ENCODE measurements around the gene CDK14.
"Not testable (repeated sequence)": the region's sequence is repeated elsewhere in the genome, so short reads cannot be mapped to it uniquely, and the experiment has no call there.

Gene CDK14

DNA sequence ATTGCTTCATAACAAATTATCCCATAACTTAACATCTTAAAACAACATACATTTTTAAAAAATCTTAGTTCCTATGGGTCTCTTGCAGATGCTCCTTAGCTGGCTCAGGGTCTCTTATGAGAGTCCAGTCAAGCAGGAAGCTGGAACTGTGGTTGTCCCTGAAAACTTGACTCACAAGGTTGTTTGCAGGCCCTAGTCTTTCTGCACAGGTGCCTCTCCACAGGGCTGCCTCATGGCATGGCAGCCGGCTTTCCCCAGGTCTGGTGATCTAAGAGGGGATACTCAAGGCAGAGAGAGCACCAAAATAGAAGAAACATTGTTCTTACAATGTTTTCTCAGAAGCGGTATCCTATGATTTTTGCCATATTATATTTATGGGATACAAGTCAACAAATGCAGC lies 127.1 kb downstream of the CDK14 start:
- no peaks in the 10 kb centered on the region for H3K4me1 Mint-ChIP-seq
- DNase-seq (ENCODE audit: low spot score in 2 of 2) (no peak), ATAC-seq (replicated peaks; ENCODE audit: extremely low read depth, poor library complexity, severe bottlenecking) (no peak)
- no peak overlapping the region for H3K27ac Mint-ChIP-seq (ENCODE audit: low read depth)
- H3K4me3 Mint-ChIP-seq, result no peak overlapping the region
- H3K27me3 Mint-ChIP-seq, result no peaks in the 10 kb centered on the region
- peaks cover 14% of the 10 kb centered on the region for H3K9me3 Mint-ChIP-seq
- H3K36me3 Mint-ChIP-seq (ENCODE audit: insufficient read depth), result no peaks in the 10 kb centered on the region

DNA sequence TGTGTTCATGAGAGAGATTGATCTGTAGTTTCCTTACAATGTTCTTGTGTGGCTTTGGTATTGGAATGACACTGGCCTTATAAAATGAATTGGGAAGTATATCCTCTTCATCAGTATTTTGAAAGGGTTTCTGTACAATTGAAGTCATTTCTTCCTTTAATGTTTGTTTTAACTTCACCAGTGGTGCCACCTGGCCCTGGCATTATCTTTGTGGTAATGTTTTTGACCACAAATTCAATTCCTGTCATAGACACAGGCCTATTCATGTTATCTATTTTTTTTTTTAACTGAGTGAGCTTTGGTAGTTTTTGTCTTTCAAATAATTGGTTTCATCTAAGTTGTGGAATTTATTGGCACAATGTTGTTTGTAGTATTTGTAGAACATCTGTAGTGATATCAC lies 127.7 kb downstream of the CDK14 start:
- DNase-seq (ENCODE audit: low spot score in 2 of 2) (no peak), ATAC-seq (replicated peaks; ENCODE audit: extremely low read depth, poor library complexity, severe bottlenecking) (no peak)
- Mint-ChIP-seq H3K4me3 (no peak overlapping the region), H3K9me3 (peaks cover 14% of the 10 kb centered on the region), H3K4me1 (no peaks in the 10 kb centered on the region), H3K27me3 (no peaks in the 10 kb centered on the region), H3K27ac (ENCODE audit: low read depth) (no peak overlapping the region), H3K36me3 (ENCODE audit: insufficient read depth) (no peaks in the 10 kb centered on the region)

DNA sequence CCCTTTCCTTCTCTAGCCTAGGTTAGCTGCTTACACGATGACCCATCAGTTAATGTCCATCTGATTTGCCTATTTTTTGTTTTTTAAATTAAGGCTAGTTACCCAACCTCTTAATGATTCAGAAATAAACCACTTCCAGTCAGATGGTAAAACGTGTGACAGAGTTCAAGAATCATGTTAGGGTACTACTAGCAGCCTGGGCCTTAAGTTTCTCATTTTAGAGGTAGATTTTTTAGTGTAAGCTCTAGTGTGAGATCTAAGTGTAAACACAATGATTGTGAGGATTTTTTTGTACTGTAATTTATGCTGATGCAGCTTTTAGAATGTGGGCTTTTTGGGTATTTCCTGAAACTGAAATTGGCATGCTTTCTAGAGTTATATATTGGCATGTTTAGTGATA lies 130.0 kb downstream of the CDK14 start:
- no peaks in the 10 kb centered on the region for H3K4me1 Mint-ChIP-seq
- no peaks in the 10 kb centered on the region for H3K36me3 Mint-ChIP-seq (ENCODE audit: insufficient read depth)
- no peak overlapping the region for H3K4me3 Mint-ChIP-seq
- H3K27ac Mint-ChIP-seq (ENCODE audit: low read depth), result no peak overlapping the region
- peaks cover 17% of the 10 kb centered on the region for H3K9me3 Mint-ChIP-seq
- ATAC-seq (replicated peaks; ENCODE audit: extremely low read depth, poor library complexity, severe bottlenecking), result no peak
- H3K27me3 Mint-ChIP-seq, result no peaks in the 10 kb centered on the region
- DNase-seq (ENCODE audit: low spot score in 2 of 2), result no peak

DNA sequence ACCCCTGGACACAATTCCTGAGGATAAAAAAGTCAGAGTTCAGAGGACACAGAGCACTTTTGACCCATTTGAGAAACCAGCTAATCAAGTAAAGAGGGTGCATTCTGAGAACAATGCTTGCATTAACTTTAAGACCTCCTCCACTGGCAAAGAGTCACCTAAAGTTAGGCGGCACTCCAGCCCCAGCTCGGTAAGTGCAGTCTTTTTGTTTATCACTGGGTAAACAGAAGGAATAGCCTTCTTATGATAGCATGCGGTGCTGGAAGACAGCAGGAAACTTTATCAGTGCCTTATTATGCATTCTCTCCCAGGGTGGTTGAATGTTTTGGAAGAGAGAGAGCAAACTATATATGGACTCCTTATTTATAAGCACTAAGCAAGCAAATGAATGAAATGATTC lies 130.5 kb downstream of the CDK14 start:
- no peak overlapping the region for H3K4me3 Mint-ChIP-seq
- peaks cover 16% of the 10 kb centered on the region for H3K9me3 Mint-ChIP-seq
- no peaks in the 10 kb centered on the region for H3K4me1 Mint-ChIP-seq
- H3K27me3 Mint-ChIP-seq, result no peaks in the 10 kb centered on the region
- no peak for ATAC-seq (replicated peaks; ENCODE audit: extremely low read depth, poor library complexity, severe bottlenecking)
- no peak overlapping the region for H3K27ac Mint-ChIP-seq (ENCODE audit: low read depth)
- H3K36me3 Mint-ChIP-seq (ENCODE audit: insufficient read depth), result no peaks in the 10 kb centered on the region
- no peak for DNase-seq (ENCODE audit: low spot score in 2 of 2)

DNA sequence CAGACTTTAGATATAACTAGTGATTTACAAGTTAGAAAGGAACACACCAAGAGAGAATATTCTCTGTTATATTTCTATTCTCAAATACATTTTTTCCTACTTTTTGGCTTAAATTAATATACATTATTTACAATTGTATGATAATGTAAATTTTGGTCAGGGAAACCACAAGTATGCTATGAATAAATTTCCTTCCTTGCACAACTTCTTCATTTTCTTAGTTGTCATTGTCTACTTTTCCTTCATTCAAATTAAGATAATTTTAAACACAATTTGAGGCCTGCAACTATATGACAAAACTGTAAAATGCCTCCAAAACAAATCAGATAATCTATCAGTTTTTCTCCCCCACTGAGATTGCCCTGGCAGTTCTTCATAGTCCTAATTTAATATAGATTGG lies 131.3 kb downstream of the CDK14 start:
- DNase-seq (ENCODE audit: low spot score in 2 of 2) (no peak), ATAC-seq (replicated peaks; ENCODE audit: extremely low read depth, poor library complexity, severe bottlenecking) (no peak)
- Mint-ChIP-seq H3K4me1 (no peaks in the 10 kb centered on the region), H3K9me3 (peaks cover 16% of the 10 kb centered on the region), H3K27me3 (no peaks in the 10 kb centered on the region), H3K4me3 (no peak overlapping the region), H3K27ac (ENCODE audit: low read depth) (no peak overlapping the region), H3K36me3 (ENCODE audit: insufficient read depth) (no peaks in the 10 kb centered on the region)

DNA sequence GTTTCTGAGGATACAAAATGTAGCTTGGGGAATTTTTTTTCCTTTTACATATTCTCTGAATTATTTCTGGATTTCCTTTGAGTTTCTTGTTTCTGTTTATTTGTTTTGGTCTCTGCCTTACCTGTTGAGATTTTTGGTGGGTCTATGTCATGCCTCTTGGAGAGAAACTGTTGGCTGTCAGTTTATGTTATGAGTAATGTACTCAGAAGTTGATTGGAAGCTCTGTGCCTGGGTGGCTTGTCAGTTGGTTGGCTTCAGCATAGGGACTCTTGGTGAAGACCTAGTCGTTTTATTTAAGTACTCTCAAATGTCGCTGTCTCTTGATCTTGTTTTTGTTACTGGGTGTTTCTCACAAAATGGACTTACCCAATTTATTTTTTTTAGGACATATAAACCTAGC lies 132.4 kb downstream of the CDK14 start:
- ATAC-seq (replicated peaks; ENCODE audit: extremely low read depth, poor library complexity, severe bottlenecking), result no peak

DNA sequence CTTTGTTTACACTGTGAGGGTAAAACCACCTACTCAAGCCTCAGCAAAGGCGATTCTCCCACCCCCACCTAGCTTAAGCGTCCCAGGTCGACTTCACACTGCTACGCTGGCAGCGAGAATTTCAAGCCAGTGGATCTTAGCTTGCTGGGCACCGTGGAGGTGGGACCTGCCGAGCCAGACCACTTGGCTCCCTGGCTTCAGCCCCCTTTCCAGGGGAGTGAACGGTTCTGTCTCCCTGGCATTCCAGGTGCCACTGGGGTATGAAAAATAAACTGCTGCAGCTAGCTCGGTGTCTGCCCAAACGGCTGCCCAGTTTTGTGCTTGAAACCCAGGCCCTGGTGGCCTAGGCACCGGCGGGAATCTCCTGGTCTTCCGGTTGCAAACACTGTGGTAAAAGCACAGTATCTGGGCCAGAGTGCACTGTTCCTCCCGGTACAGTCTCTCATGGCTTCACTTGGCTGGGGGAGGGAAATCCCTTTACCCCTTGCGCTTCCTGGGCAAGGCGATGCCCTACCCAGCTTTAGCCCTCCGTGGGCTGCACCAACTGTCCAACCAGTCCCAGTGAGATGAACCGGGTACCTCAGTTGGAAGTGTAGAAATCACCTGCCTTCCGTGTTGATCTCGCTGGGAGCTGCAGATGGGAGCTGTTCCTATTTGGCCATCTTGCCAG lies 139.6 kb downstream of the CDK14 start:
- H3K9me3 Mint-ChIP-seq, result peaks cover 27% of the 10 kb centered on the region
- not testable (repeated sequence) for H3K27ac Mint-ChIP-seq (ENCODE audit: low read depth); H3K4me3 Mint-ChIP-seq; H3K36me3 Mint-ChIP-seq (ENCODE audit: insufficient read depth); H3K27me3 Mint-ChIP-seq; H3K4me1 Mint-ChIP-seq; DNase-seq (ENCODE audit: low spot score in 2 of 2); ATAC-seq (replicated peaks; ENCODE audit: extremely low read depth, poor library complexity, severe bottlenecking)

More for the DNA sequence above, 132.4 kb downstream of the CDK14 start:
- no peak for DNase-seq (ENCODE audit: low spot score in 2 of 2)
- Mint-ChIP-seq H3K4me3 (no peak overlapping the region), H3K9me3 (peaks cover 28% of the 10 kb centered on the region), H3K27me3 (no peaks in the 10 kb centered on the region), H3K36me3 (ENCODE audit: insufficient read depth) (no peaks in the 10 kb centered on the region), H3K4me1 (no peaks in the 10 kb centered on the region), H3K27ac (ENCODE audit: low read depth) (no peak overlapping the region)

DNA sequence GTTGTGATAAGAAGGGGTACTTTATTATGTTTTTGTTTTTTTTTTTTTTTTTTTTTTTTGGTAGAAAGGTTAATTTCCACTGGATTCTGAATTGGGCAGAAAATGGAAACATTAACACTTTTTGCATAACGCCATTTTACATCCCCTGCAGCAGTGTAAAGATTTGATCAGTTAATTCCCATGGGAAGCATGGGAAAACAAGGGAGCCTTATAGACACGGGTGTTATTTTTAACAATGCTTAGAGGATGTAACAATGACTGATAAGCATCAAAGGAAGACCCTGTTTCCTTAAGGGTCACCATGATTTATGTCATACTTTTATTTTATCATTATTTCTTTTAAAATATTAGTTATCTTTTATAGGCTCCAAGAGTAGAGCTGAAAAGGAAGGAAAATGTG lies 140.2 kb downstream of the CDK14 start:
- H3K27me3 Mint-ChIP-seq, result no peaks in the 10 kb centered on the region
- no peak overlapping the region for H3K4me3 Mint-ChIP-seq
- no peak for DNase-seq (ENCODE audit: low spot score in 2 of 2)
- H3K27ac Mint-ChIP-seq (ENCODE audit: low read depth), result no peak overlapping the region
- H3K9me3 Mint-ChIP-seq, result peaks cover 21% of the 10 kb centered on the region
- H3K36me3 Mint-ChIP-seq (ENCODE audit: insufficient read depth), result peaks cover 2% of the 10 kb centered on the region
- H3K4me1 Mint-ChIP-seq, result no peaks in the 10 kb centered on the region
- ATAC-seq (replicated peaks; ENCODE audit: extremely low read depth, poor library complexity, severe bottlenecking), result no peak

DNA sequence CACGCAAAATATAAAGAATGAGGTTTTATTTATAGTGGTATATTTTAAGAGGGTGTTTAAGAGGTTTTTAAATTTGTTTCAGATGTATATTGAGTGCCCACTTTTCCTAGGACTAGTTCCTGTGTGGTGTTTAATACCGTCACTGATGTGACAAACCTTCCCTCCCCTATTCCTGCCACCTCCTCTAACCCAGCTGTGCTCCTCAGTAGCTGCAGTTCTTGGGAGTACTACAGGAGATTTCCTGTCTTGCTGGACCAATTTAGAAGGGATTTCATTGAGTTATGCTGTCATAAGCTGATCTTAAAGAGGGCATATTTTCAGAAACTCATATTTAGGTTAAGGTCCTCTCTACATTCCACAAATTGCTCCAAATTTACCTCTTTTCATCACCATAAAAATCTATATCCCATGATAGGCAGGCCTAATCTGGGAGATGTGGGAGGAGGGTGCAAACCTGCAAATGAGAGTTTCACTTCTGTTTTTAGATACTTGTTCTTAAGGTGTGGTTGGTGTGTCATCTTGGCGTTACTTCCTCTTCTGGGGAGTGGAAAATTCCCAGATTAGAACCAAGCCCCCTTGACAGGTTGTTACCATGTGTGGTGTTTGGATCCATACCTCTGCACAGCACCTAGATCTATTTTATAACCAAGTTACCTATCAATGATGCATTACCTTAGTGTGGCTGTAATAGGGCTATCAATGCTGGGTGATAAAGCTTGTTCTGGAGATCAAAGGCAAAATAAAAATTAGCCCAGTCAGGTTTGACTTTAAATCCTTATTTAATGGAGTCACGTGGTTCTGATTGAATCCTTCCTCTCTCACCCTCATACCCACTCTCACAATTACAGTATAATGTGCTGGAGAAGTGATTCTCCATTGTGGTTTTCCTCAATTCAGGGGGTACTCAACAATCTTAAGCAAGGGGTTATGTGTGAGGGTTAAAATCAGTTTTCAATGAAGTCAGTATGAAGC lies 141.1 kb downstream of the CDK14 start:
- Mint-ChIP-seq H3K27me3 (no peaks in the 10 kb centered on the region), H3K4me3 (no peak overlapping the region), H3K27ac (ENCODE audit: low read depth) (no peak overlapping the region), H3K4me1 (no peaks in the 10 kb centered on the region), H3K36me3 (ENCODE audit: insufficient read depth) (peaks cover 2% of the 10 kb centered on the region), H3K9me3 (peaks cover 20% of the 10 kb centered on the region)
- ATAC-seq (replicated peaks; ENCODE audit: extremely low read depth, poor library complexity, severe bottlenecking) (peak; percentile 36), DNase-seq (ENCODE audit: low spot score in 2 of 2) (no peak)

DNA sequence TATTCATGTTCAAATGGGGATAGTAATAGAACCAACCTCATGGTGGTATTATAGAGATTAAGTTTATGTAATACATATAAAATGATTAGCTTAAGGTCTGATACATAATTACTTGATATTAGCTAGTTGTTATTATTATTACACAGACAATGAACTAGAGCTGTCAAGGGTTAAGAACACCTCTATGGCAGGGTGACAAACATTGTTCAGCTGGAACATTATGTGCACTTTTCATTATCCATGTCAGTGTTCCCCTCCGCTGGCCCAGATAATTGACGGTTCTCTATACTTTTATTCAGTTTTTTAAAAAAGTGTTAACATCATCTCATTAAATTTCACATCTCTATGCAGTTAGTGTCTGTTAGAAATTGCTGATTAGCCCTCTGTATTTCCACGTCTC lies 142.1 kb downstream of the CDK14 start:
- Mint-ChIP-seq H3K36me3 (ENCODE audit: insufficient read depth) (peaks cover 2% of the 10 kb centered on the region), H3K9me3 (peaks cover 12% of the 10 kb centered on the region), H3K4me3 (no peak overlapping the region), H3K27me3 (no peaks in the 10 kb centered on the region), H3K4me1 (no peaks in the 10 kb centered on the region), H3K27ac (ENCODE audit: low read depth) (no peak overlapping the region)
- DNase-seq (ENCODE audit: low spot score in 2 of 2) (no peak), ATAC-seq (replicated peaks; ENCODE audit: extremely low read depth, poor library complexity, severe bottlenecking) (no peak)

DNA sequence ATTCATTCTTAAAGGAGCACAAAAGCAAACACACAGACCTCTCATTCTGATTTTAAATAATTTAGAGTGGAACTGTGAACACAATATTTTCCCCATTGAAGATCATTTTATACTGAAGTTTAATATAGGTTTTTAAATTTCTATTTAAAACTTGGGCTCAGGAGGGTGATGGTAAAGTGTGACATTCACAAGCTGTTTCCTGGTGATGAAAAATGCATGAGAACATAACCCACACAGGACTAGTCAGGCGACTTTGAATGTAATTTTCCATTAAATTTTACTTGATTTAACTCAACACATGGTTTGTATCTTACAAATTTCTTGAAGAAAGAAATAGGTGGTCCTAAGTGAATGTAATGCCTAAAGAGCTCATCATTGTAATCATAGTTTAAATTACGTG lies 143.6 kb downstream of the CDK14 start:
- ATAC-seq (replicated peaks; ENCODE audit: extremely low read depth, poor library complexity, severe bottlenecking) (no peak), DNase-seq (ENCODE audit: low spot score in 2 of 2) (no peak)
- no peak overlapping the region for H3K27ac Mint-ChIP-seq (ENCODE audit: low read depth)
- no peaks in the 10 kb centered on the region for H3K27me3 Mint-ChIP-seq
- H3K4me1 Mint-ChIP-seq, result no peaks in the 10 kb centered on the region
- peaks cover 2% of the 10 kb centered on the region for H3K36me3 Mint-ChIP-seq (ENCODE audit: insufficient read depth)
- H3K9me3 Mint-ChIP-seq, result peaks cover 2% of the 10 kb centered on the region
- H3K4me3 Mint-ChIP-seq, result no peak overlapping the region

DNA sequence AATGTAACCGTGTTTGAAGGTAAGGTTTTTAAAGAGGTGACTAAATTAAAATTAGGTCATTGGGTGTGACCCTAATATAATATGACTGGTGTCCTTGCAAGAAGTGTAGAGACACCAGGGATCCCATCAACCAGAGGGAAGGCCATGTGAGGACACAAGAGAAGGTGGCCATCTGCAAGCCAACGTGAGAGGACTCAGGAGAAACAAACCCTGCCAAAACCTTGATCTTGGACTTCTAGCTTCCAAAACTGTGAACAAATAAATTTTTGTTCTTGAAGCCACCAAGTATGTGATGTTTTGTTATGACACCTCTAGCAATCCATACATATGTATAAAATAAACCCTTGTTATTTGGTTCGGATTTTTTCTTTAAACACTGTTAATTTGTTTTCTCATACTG lies 144.3 kb downstream of the CDK14 start:
- DNase-seq (ENCODE audit: low spot score in 2 of 2) (no peak), ATAC-seq (replicated peaks; ENCODE audit: extremely low read depth, poor library complexity, severe bottlenecking) (no peak)
- Mint-ChIP-seq H3K4me3 (no peak overlapping the region), H3K27me3 (no peaks in the 10 kb centered on the region), H3K4me1 (no peaks in the 10 kb centered on the region), H3K36me3 (ENCODE audit: insufficient read depth) (peaks cover under 1% of the 10 kb centered on the region), H3K27ac (ENCODE audit: low read depth) (no peak overlapping the region), H3K9me3 (peaks cover 6% of the 10 kb centered on the region)

DNA sequence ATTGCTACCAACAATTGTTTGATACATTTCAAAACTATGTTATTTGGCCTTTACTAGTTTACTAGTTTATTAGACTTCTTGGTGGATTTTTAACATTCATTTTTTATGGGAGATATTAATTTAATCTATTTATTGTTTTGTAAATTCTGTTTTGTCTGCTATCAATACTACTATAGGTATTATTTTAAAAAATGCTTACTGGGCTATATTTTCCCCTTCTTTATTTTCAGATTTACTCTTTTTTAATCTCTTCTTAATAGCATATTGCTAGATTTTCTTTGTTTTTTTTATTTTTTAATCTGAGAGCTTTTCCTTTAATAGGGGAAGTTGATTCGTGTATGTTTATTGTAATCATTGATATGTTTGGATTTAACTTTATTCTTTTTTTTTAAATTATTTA lies 147.5 kb downstream of the CDK14 start:
- Mint-ChIP-seq H3K4me3 (no peak overlapping the region), H3K4me1 (no peaks in the 10 kb centered on the region), H3K36me3 (ENCODE audit: insufficient read depth) (no peaks in the 10 kb centered on the region), H3K27ac (ENCODE audit: low read depth) (no peak overlapping the region), H3K27me3 (no peaks in the 10 kb centered on the region), H3K9me3 (peaks cover 6% of the 10 kb centered on the region)
- no peak for ATAC-seq (replicated peaks; ENCODE audit: extremely low read depth, poor library complexity, severe bottlenecking)
- no peak for DNase-seq (ENCODE audit: low spot score in 2 of 2)

Measured in central memory CD8-positive, alpha-beta T cell (primary cell).